GM18499 (cell line): ENCODE results near the gene TBR1.

Source experiments
- ATAC-seq: cut with Tn5 transposase; IDR thresholded peaks from one replicate; pipeline ENCODE4 v1.9.1; 2021; ENCODE audit warnings: moderate number of reproducible peaks; ENCODE audit not compliant: insufficient read depth, unreplicated experiment

The TBR1 gene

DNA sequence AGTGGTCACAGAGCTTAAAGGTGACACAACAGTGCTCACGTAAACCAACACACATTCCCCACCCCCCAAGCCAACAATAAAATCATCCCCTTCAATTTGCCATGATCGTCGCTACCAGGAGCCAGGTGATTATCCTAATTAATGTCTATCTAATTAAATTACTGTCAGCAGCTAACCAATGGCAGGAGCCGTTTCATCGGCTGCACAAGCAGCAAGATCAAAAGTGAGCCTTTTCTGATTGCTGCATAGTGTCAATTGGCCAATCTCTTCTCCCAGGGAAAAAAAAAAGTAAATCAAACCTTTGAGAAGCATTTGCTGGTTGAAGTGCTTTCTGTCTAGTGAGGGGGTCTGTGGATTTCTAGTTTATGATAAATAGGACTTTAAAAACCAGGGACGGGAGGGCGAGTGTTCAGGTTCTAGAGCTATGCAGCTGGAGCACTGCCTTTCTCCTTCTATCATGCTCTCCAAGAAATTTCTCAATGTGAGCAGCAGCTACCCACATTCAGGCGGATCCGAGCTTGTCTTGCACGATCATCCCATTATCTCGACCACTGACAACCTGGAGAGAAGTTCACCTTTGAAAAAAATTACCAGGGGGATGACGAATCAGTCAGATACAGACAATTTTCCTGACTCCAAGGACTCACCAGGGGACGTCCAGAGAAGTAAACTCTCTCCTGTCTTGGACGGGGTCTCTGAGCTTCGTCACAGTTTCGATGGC, at the start of gene TBR1:
TBR1 (plus strand) TSS at position 311 of the 721 bp plus-strand sequence; CDS start at position 425, 114 bp downstream.
- ATAC-seq: no peak

DNA sequence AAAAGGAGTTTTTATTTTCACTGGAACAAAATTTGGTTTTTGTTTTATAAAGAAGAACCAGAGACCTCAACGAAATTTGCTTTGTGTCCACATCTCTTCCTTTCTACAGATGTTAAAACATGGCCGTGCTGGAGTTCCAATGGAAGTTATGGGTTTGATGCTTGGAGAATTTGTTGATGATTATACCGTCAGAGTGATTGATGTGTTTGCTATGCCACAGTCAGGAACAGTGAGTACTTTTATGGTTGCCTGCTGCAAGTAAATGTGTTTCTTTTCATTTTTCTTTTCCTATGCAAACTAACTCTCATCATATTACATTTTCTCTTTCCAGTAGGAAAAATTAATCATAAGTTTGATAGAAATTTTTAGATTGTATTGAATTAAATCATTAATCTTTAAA, 48.4 kb upstream of the TBR1 start:
- ATAC-seq: no peak

DNA sequence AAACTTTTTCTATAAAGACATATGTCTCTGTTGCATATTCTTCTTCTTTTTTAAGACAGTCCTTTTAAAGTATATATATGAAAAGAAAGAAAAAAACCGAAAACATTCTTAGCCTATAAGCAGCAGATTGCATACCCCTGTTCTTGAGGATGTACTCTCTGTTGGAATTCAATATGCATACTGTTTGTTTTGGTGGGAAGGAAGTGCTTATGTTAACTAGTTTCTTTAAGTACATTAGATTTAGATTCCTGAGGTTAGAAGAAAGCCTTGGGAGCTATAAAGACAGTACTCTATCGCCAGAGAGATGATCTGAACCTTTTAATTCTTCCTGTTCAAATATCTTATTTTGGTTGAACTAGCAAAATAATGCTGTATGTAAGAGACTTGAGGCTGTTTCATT, 46.8 kb upstream of the TBR1 start:
- no peak for ATAC-seq

DNA sequence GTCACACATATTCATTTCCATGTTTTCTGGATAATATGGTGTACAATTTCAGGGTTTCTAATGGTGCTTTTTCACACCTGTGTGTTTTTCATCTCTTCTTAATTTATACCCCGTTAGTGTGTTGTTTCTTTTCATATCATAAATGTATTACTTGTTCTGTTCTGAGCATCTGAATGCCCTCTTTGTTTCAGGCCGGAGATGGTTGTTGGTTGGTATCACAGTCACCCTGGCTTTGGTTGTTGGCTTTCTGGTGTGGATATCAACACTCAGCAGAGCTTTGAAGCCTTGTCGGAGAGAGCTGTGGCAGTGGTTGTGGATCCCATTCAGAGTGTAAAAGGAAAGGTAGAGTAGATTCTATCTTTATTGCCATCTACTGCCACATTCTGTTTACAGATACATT, 45.1 kb upstream of the TBR1 start:
- no peak for ATAC-seq

DNA sequence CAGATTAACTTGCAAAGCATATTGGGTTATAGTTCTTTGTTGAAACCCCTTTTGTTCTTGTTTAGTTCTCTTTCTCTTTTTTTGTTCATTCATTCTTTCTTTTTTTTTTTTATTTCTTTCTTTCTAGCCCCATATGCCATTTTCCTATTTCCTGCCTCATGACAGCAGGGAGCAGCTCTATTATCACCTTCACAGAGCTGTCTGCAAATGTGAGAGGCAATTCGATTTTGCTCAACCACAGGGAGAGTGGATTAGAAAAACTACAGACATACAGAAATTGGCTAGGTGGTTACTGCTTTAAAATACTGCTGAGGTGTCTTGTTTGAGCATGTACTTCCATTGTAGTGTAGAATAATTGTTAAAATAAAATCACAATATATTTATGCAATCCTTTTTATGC, 44.2 kb upstream of the TBR1 start:
- no peak for ATAC-seq

DNA sequence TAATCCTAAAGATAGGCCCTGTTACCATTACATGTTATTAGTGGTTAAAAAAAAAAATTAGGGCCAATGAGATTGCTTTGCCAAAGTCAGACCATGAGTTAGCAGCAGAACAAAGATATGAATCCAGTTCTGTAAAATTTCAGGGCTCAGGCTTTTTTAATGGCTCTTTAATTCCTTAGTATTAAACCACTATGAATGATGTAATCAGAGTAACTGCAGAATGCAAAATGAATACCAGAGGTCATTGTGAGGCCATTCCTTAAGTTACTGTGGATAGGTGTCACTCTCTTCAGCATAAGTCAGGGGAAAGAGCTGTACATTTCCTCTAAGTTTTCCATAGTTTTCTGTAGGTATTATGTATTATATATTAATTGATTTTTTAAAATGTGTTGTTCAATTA, 42.2 kb upstream of the TBR1 start:
- no peak for ATAC-seq

DNA sequence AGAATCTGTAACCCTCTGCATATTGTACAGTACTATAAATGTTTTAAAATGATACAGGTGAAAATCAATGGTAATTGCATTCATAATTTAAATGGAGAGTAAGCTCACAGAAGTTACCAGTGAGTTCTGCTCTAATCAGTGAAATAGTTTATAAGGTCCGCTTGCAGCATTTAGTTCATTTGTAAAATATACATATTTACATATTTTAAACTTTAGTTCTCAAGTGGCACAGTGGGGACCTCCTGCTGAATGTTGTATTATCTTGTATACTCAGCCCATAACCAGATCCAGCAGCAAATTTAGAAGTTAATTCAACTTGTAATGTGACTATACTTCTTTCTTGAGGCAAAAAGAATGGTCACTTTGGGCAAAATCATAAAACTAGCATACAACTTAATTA, 41.7 kb upstream of the TBR1 start:
- no peak for ATAC-seq

DNA sequence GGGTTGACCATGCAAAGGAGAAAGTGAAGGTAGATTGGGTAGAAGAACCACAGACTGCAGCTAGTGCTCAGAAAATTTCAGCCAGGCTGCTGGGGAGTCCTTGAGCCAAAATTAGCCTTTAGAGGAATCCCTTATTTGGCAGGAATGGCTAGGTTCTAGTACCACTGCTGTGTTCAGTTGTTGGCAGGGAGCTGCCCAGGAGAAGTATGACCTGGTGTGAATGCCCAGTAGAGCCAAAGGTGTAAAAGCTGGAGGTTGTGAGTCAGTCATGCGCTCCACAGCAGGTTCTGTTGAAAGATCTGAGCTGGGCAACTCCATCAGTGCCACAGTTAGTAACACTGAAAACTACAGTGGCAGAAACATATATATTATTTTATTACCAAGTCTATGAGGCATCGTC, 36.4 kb upstream of the TBR1 start:
- no peak for ATAC-seq

DNA sequence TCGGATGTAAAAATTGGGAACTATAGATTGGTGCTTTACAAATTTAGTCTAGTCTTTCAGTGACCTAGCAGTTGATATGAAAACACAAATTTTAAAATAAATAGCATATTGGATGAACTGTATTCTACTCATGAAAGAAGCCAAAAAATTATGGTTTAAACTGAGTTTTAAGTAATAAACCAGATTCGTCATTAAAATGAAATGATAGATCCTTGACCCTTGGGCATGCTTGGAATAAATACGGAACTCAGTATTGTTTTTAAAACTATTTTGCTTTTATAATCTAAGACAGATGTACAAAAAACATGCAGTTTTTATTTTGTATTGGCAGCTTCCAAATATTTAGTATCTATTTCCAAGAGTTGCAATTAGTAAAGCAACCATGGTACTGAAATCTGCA, 34.6 kb upstream of the TBR1 start:
- no peak for ATAC-seq

DNA sequence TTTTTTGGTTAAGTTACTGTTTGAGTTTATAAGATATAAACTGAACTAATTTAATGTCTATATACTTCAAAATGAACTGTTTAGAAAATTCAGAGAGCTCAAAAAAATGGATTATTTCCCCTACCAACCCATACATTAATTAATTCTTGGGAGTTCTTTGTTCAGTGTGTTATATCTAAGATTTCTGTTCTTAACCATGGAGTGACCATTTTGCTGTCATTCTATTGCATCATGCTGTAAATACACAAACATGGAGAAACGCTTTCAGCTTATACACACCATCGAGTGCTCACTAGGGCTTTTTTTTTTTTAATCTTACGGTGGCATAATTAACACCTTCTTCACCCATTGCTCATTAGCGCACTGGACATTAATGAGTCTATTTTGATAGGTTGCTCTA, 33.4 kb upstream of the TBR1 start:
- no peak for ATAC-seq

DNA sequence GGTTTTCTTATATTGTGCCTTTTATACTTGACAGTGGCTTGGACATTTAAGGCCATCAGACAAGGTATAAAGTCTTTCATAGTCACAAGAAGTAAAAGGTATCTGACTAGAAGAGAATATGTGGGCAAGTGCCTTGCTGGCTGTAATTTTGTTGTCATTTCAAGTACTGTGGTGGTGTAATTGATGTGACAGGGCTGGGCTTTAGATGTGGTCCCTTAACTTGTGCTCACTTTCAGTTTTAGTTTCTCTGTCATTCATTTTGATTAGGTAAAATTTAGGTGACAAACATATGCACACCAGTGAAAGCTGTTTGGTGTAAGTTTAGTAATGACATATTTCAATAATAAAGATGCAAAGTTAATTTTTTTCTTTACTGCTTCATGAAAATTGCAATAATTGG, 31.2 kb upstream of the TBR1 start:
- ATAC-seq: peak; percentile 52

DNA sequence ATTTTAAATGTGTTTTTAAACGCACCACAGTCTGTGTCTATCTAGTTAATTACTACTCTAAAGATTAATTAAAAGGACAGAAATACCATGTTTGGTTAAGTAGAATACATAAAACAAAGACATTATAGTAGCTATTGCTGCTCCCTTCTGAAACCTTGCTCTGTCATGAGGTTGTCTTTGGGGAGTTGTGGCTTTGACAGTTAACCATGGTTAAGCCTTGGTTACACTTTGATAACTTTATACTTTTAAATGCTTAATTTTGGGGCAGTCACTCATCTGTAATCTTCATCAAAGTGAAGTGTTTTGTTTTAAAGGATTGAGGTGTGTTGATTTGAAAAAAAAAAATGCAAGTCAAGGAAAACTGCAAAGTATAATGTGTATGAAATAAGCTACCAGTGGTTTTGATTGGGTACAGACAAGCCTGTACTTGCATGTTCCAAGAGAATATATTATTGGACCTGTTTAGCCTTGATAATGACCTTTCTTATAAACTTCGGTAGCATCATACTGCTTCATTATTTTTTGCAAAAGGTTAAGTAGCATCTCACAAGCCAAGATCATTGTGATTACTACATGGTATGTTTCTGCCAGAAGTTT, 29.8 kb upstream of the TBR1 start:
- peak; percentile 42 for ATAC-seq

DNA sequence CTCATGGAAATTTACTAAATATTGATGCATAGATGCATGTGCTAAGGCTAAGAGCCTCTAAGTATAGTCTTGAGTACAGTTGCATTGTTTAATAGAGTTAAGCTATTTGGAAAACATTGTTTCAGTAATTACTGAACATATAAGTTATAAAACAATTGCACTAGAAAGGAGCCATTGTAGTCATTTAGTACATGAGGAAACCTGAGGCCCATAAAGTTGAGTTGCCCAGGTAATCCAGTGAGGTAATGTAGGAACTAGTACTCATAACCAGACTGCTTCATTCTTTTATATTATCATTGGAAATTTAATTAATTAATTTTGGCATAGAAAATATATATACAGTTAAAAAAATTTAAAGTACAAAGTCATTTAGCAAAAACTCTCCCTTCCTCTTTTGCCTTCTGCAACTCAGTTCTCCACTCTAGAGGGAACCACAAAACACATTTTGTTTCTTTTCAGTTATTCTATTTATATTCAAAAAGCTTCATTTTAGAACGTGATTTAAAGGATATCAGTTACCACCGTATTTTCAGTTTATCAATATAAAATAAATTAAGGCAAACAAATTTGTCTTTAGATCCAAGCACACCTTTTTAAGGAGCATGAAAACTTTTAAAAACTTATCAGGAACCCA, 27.8 kb upstream of the TBR1 start:
- peak; percentile 23 for ATAC-seq

DNA sequence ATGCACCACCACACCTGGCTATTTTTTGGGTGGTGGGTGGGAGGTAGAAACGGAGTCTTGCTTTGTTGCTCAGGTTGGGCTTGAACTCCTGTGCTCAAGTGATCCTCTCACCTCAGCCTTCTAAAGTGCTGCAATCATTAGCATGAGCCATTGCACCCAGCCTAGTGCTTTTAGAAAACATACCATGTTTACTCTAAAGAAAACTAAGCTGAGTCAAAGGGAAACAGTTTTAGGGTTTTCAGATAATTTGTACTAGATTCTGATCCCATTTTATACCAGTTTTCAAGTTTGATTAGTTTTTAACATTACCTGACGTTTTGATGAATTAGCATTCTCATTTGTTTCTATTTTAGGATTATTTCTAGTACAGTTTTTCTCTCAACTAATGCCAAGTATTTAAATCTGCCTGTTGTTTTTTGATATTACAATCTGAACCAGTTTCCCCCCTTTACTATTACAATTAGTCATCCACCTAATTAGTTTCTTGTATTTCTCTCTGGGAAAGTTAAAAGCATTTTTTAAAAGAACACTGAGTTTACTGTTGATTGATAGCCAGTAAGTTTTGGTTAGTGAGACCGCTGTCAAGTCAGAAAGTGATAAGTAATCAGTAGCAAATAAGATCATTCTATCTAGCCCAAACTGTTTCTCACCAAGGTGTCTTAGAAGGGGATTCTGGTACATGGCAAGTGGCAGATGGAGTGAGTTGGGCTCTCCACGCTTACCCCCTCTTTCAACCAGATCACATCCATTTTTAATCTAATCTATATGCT, 24.2 kb upstream of the TBR1 start:
- no peak for ATAC-seq

DNA sequence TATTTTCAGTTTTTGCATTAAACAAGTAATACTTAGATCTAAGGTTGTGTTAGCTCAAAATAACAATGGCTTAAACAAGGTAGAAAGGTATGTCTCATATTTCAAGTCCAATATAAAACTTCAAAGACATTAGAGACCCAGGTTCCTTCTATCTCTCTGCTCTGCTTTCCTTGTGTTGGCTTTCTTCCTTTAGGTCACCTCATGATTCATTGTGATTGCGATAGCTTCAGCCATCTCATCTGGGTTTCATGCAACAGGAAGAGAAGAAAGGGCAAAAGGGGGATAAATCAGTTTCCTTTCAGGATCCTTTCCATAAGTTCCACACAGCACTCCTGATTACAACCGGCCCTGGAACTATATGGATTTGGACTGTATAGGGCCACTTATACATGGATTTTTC, 16.0 kb upstream of the TBR1 start:
- no peak for ATAC-seq

DNA sequence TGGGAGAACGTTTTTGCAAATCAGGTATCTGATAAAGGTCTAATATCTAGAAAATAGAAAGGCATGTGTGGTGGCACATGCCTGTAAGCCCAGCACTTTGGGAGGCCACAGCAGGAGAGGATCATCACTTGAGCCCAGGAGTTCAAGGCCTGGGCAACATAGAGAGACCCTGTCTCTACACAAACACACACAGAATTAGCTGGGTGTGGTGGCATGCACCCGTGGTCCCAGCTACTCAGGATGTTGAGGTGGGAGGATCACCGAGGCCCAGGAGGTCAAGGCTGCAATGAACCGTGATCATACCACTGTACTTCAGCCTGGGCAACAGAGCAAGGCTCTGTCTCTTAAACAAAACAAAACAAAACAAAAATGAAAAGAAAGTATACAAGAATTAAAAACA, 13.8 kb upstream of the TBR1 start:
- ATAC-seq: no peak

DNA sequence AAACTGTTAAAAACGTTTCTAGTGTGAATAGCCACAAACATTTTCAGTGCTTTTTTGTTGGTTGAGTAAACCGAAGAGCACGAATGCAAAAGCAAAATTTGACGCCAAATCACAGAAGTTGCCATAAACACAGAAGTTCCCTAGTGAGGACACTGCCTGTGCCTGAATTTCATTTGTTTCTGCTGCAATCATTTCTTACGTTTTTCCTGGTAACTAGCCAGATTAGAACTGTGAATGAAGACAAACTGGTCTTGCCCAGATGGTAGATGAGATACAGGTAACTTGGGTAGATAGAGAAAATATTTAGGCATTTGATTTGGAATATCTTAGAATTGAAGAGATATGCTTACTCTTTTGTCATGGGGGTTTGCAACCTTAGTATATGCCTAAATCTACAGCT, 9.8 kb upstream of the TBR1 start:
- ATAC-seq: no peak

DNA sequence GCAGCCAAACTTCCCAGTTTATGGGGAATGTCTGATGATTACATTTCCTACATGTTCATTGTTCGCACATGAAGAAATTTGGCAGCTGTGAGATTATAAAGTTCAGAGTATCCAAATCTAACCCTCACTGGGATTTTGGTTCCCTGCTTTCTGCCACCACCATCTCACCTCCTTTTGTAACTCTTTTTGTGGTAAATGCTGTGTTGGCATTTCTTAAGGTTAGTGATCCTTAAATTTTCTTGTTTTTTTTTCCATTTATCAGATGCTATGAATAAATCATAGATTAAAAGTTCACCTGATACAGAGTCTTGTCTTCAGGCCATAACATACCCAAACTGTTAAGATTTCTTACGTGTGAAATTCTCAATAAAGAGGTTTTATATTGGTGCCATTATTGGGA, 8.5 kb upstream of the TBR1 start:
- no peak for ATAC-seq

DNA sequence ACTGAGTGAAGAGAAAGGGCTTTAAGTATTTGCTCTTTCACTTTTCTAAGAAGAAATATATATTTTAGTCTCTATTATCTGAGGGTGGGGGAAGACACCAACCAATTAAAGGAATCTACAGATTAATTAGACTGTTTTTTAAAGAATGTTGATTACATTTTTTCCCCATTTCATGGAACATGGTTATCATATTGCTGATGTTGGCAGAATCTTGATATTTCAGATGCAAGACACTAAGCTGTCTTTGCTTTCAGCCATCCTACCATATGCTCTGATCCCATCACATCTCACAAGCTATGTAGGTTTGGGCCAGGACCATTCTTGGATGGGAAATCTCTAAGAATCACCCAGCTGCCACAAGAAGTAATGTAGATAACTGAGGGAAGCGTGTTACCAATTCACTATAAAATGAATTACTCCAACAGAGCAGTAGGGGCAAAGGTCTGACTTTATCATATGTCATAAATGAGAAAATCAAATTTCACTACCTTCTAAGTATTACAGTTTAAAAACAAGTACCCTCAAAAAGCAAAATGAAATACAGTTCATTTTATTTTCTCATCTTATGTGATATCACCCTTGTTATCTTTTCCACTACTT, 6.7 kb upstream of the TBR1 start:
- ATAC-seq: no peak

DNA sequence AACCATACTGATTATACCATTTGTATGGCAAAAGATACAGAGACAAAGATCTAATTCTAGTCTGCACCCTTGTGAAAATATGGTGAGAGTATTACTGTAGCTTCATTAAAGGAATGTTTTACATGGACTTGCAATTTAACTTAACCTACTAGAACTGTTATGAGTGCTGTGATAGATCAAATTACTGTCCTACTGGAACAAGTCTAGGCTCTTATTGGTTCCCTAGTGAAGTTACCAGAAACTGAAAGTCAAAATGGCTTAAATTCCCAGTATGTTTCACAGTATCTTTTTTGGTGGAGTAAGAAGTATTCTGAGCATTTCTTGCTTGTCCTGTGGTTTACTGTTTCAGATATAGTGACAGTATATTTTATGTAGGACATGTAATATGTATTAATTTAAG, 3.8 kb upstream of the TBR1 start:
- no peak for ATAC-seq
